H9 (cell line): ENCODE measurements around the gene ATP8A2. TPM values are rescaled to one million over a fixed set of nuclear protein-coding genes. Genes with fewer than 3 reads are reported as not detected.

Experiments
- DNase-seq: peaks from one replicate; pipeline ENCODE4 v3.0.0-alpha.2; 2017
- H2AFZ ChIP-seq: one replicate; pipeline ENCODE4 v1.6.1; 2013; ENCODE audit warnings: mild to moderate bottlenecking, low read length, control low read depth, moderate library complexity
- H2AK5ac ChIP-seq: 2 replicates; pipeline ENCODE4 v1.6.1; 2013; ENCODE audit warnings: low read length, control low read depth, mixed read lengths; ENCODE audit not compliant: insufficient read length
- H2BK120ac ChIP-seq: one replicate; pipeline ENCODE4 v1.6.1; 2013; ENCODE audit warnings: low read depth, mild to moderate bottlenecking, low read length, control low read depth, inconsistent platforms; ENCODE audit not compliant: poor library complexity, severe bottlenecking
- H2BK12ac ChIP-seq: 2 replicates; pipeline ENCODE4 v1.6.1; 2013; ENCODE audit warnings: low read length, control low read depth, mixed read lengths, low read depth; ENCODE audit not compliant: insufficient read length
- H2BK15ac ChIP-seq: 2 replicates; pipeline ENCODE4 v1.6.1; 2013; ENCODE audit warnings: low read depth, low read length, control low read depth
- H2BK20ac ChIP-seq: one replicate; pipeline ENCODE4 v1.6.1; 2013; ENCODE audit warnings: low read depth, mild to moderate bottlenecking, low read length, control low read depth, inconsistent platforms; ENCODE audit not compliant: poor library complexity, severe bottlenecking
- H2BK5ac ChIP-seq: 2 replicates; pipeline ENCODE4 v1.6.1; 2013; ENCODE audit warnings: low read length, control low read depth, mixed read lengths; ENCODE audit not compliant: insufficient read length
- H3K14ac ChIP-seq: 2 replicates; pipeline ENCODE4 v1.6.1; 2013; ENCODE audit warnings: low read length, control low read depth; ENCODE audit not compliant: insufficient read depth
- H3K18ac ChIP-seq: 2 replicates; pipeline ENCODE4 v1.6.1; 2013; ENCODE audit warnings: low read depth, mild to moderate bottlenecking, mixed read lengths, low read length, control low read depth; ENCODE audit not compliant: insufficient read length
- H3K23ac ChIP-seq: 2 replicates; pipeline ENCODE4 v1.6.1; 2013; ENCODE audit warnings: low read length, control low read depth, mixed read lengths, low read depth; ENCODE audit not compliant: insufficient read length
- H3K23me2 ChIP-seq: 2 replicates; pipeline ENCODE4 v1.6.1; 2013; ENCODE audit warnings: low read depth, mild to moderate bottlenecking, mixed read lengths, low read length, control low read depth; ENCODE audit not compliant: insufficient read length, poor library complexity, severe bottlenecking
- H3K27ac ChIP-seq: 2 replicates; pipeline ENCODE4 v1.5.1; 2013; ENCODE audit warnings: low read length, control low read depth, mixed read lengths, low read depth; ENCODE audit not compliant: insufficient read length
- H3K27me3 ChIP-seq: 2 replicates; pipeline ENCODE4 v1.6.1; 2013; ENCODE audit warnings: low read length, control low read depth, inconsistent platforms; ENCODE audit not compliant: insufficient read depth
- H3K4ac ChIP-seq: 2 replicates; pipeline ENCODE4 v1.6.1; 2013; ENCODE audit warnings: low read depth, mild to moderate bottlenecking, control low read depth, inconsistent platforms, low read length, moderate library complexity
- H3K4me1 ChIP-seq: 2 replicates; pipeline ENCODE4 v1.6.1; 2013; ENCODE audit warnings: low read length, control low read depth, inconsistent platforms; ENCODE audit not compliant: insufficient read depth
- H3K4me2 ChIP-seq: 2 replicates; pipeline ENCODE4 v1.6.1; 2013; ENCODE audit warnings: low read length, control low read depth, mixed read lengths; ENCODE audit not compliant: insufficient read length, insufficient read depth
- H3K56ac ChIP-seq: 2 replicates; pipeline ENCODE4 v1.6.1; 2013; ENCODE audit warnings: low read depth, mild to moderate bottlenecking, mixed read lengths, low read length, control low read depth; ENCODE audit not compliant: insufficient read length
- H3K79me1 ChIP-seq: 2 replicates; pipeline ENCODE4 v1.6.1; 2013; ENCODE audit warnings: low read depth, mild to moderate bottlenecking, moderate library complexity, low read length, control low read depth, inconsistent platforms; ENCODE audit not compliant: insufficient read depth, poor library complexity, severe bottlenecking
- H3K79me2 ChIP-seq: 2 replicates; pipeline ENCODE4 v1.6.1; 2013; ENCODE audit warnings: low read length, control low read depth, inconsistent platforms; ENCODE audit not compliant: insufficient read depth
- H3K9ac ChIP-seq: 2 replicates; pipeline ENCODE4 v1.6.1; 2013; ENCODE audit warnings: low read length, control low read depth, mixed read lengths; ENCODE audit not compliant: insufficient read length; ENCODE audit errors: extremely low read depth
- H3K9me3 ChIP-seq: one replicate; pipeline ENCODE4 v1.6.1; 2013; ENCODE audit warnings: low read depth, low read length, inconsistent platforms; ENCODE audit not compliant: control insufficient read depth
- H3T11ph ChIP-seq: one replicate; pipeline ENCODE4 v1.6.1; 2013; ENCODE audit warnings: mild to moderate bottlenecking, low read length, control low read depth, inconsistent platforms
- H4K20me1 ChIP-seq: one replicate; pipeline ENCODE4 v1.6.1; 2013; ENCODE audit not compliant: control insufficient read depth, insufficient read length, insufficient read depth
- H4K5ac ChIP-seq: 2 replicates; pipeline ENCODE4 v1.6.1; 2013; ENCODE audit warnings: low read depth, mild to moderate bottlenecking, mixed read lengths, low read length, control low read depth; ENCODE audit not compliant: insufficient read length
- H4K8ac ChIP-seq: replicated peaks from 2 replicates; pipeline ENCODE4 v1.6.1; 2013; ENCODE audit warnings: low read length, control low read depth, mixed read lengths, low read depth; ENCODE audit not compliant: insufficient read length
- H4K91ac ChIP-seq: 2 replicates; pipeline ENCODE4 v1.6.1; 2013; ENCODE audit warnings: low read depth, mild to moderate bottlenecking, moderate library complexity, mixed read lengths, low read length, control low read depth; ENCODE audit not compliant: insufficient read length
- H3K27ac Mint-ChIP-seq, 3 experiments: 2 replicates in 2 of 3; 3 replicates in 1 of 3; pipeline ENCODE4 v1.8.0; 2020 to 2021; ENCODE audit warnings: mixed read lengths in 3 of 3, mild to moderate bottlenecking in 1 of 3, moderate library complexity in 1 of 3
- H3K27me3 Mint-ChIP-seq: 2 replicates; pipeline ENCODE4 v1.8.0; 2021; ENCODE audit warnings: low read depth, mild to moderate bottlenecking, moderate library complexity, mixed read lengths
- H3K36me3 Mint-ChIP-seq, 3 experiments: 2 replicates in 2 of 3; 3 replicates in 1 of 3; pipeline ENCODE4 v1.8.0; 2020 to 2021; ENCODE audit warnings: low read depth in 3 of 3, mixed read lengths in 3 of 3; ENCODE audit not compliant: insufficient read depth in 1 of 3
- H3K4me1 Mint-ChIP-seq, 2 experiments: 2 replicates each; pipeline ENCODE4 v1.8.0; 2020; ENCODE audit warnings: mixed read lengths in 2 of 2
- H3K4me3 Mint-ChIP-seq, 2 experiments: 2 replicates in 1 of 2; 3 replicates in 1 of 2; pipeline ENCODE4 v1.8.0; 2020 to 2021; ENCODE audit warnings: mild to moderate bottlenecking in 2 of 2, mixed read lengths in 2 of 2, moderate library complexity in 1 of 2
- H3K9me3 Mint-ChIP-seq, 2 experiments: 2 replicates in 1 of 2; 3 replicates in 1 of 2; pipeline ENCODE4 v1.8.0; 2020; ENCODE audit warnings: mild to moderate bottlenecking in 2 of 2, mixed read lengths in 2 of 2, moderate library complexity in 1 of 2
- CTCF ChIP-seq: fragments of 200-600 bp; sonication (generic); conservative IDR thresholded peaks from 3 replicates; pipeline ENCODE4 v1.8.0; 2021; ENCODE audit warnings: antibody characterized with exemption, mild to moderate bottlenecking
- WGBS: extraction: QIAGEN DNeasy Blood & Tissue Kit; methylation state at CpG from one replicate; pipeline ENCODE4 v1.1.7; 2013; ENCODE audit warnings: missing lambda C conversion rate, low lambda C conversion rate, mixed read lengths; ENCODE audit not compliant: insufficient read length; ENCODE audit errors: extremely low coverage; 5-methylcytosine and 5-hydroxymethylcytosine counted together
- total RNA-seq: library from RNA; stranded (reverse); gene quantifications from 2 replicates; pipeline ENCODE4 v1.2.1, GENCODE V29; 2021

The ATP8A2 gene
- total RNA-seq, 1 experiment from 2014 or later, result 18.2 TPM

GRCh38 chr13:25929816-25930215 lies 558.0 kb downstream of the ATP8A2 start:
- H3K27ac Mint-ChIP-seq, result peak overlapping the region in 2 of 3 experiments; percentile 35 to 59; a peak in 3 of 7 replicates

More at GRCh38 chr13:25929816-25930215, 558.0 kb downstream of the ATP8A2 start:
- H2BK20ac ChIP-seq, result no peak overlapping the region
- H2BK120ac ChIP-seq, result no peak overlapping the region
- H3K9ac ChIP-seq, result no peak overlapping the region
- H3K4me2 ChIP-seq, result no peak overlapping the region
- Mint-ChIP-seq H3K36me3 (peaks cover 0 to 2% (median 0%) of the 10 kb centered on the region in 3 experiments; a peak in 3 of 7 replicates), H3K9me3 (peaks cover 0 to under 1% of the 10 kb centered on the region in 2 experiments; a peak in 1 of 5 replicates), H3K27me3 (peaks cover 3% of the 10 kb centered on the region; the same call in 1 of the 2 replicates), H3K4me3 (no peak overlapping the region), H3K4me1 (peaks cover 42 to 60% of the 10 kb centered on the region in 2 experiments)
- H3K79me2 ChIP-seq, result no peaks in the 10 kb centered on the region
- no peak overlapping the region for H4K5ac ChIP-seq
- no peak overlapping the region for H3K56ac ChIP-seq
- TF ChIP-seq CTCF, result no peak
- H4K8ac ChIP-seq, result no peak overlapping the region
- H2BK5ac ChIP-seq, result no peak overlapping the region
- no peaks in the 10 kb centered on the region for H4K20me1 ChIP-seq
- no peak overlapping the region for H3K4ac ChIP-seq
- no peak overlapping the region for H3T11ph ChIP-seq
- no peaks in the 10 kb centered on the region for H3K23me2 ChIP-seq
- H2AK5ac ChIP-seq, result no peak overlapping the region
- no peak overlapping the region for H2BK12ac ChIP-seq
- no CpG with 5 or more reads among the region's 7 CpGs for WGBS
- no peaks in the 10 kb centered on the region for H3K79me1 ChIP-seq
- no peak overlapping the region for H3K18ac ChIP-seq
- no peak for DNase-seq
- no peaks in the 10 kb centered on the region for H3K9me3 ChIP-seq
- no peak overlapping the region for H3K27ac ChIP-seq
- H2BK15ac ChIP-seq, result no peak overlapping the region
- H3K23ac ChIP-seq, result no peak overlapping the region
- no peaks in the 10 kb centered on the region for H3K27me3 ChIP-seq
- no peak overlapping the region for H3K14ac ChIP-seq
- no peak overlapping the region for H2AFZ ChIP-seq
- peaks cover 2% of the 10 kb centered on the region; the same call in 1 of the 2 replicates for H3K4me1 ChIP-seq
- H4K91ac ChIP-seq, result no peak overlapping the region
